DND-41 (cell line): ENCODE results near the gene COQ10A.

ENCODE experiments used
- ATAC-seq: fragments of 200-7000 bp; cut with Tn5 transposase; 3 replicates; pipeline ENCODE4 v1.9.1; 2021; ENCODE audit warnings: low read depth; ENCODE audit not compliant: insufficient read depth
- DNase-seq: peaks from one replicate; pipeline ENCODE4 v3.0.0-alpha.2; 2020
- H2AFZ ChIP-seq: 2 replicates; pipeline ENCODE4 v1.6.0; 2012; ENCODE audit warnings: low read depth, low read length
- H3K27ac ChIP-seq: 2 replicates; pipeline ENCODE4 v1.5.1; 2012; ENCODE audit warnings: low read length, inconsistent platforms
- H3K27me3 ChIP-seq: fragments of 200-600 bp; sonication (generic); 2 replicates; pipeline ENCODE4 v1.6.0; 2012; ENCODE audit warnings: low read length, mild to moderate bottlenecking, inconsistent platforms; ENCODE audit not compliant: insufficient read depth, poor library complexity
- H3K36me3 ChIP-seq: 2 replicates; pipeline ENCODE4 v1.5.1; 2012; ENCODE audit warnings: low read length, inconsistent platforms; ENCODE audit not compliant: insufficient read depth
- H3K4me1 ChIP-seq: 2 replicates; pipeline ENCODE4 v1.5.1; 2012; ENCODE audit warnings: mild to moderate bottlenecking, low read length; ENCODE audit not compliant: insufficient read depth
- H3K4me2 ChIP-seq: 2 replicates; pipeline ENCODE4 v1.6.0; 2012; ENCODE audit warnings: mild to moderate bottlenecking, moderate library complexity, low read length, inconsistent platforms; ENCODE audit not compliant: insufficient read depth
- H3K4me3 ChIP-seq, 2 experiments: fragments of 200-600 bp in 1 of 2; shearing (Covaris generic) in 1 of 2; 2 replicates each; pipeline ENCODE4 v1.5.1; 2012 to 2016; ENCODE audit warnings: inconsistent platforms in 2 of 2, low read length in 2 of 2, mild to moderate bottlenecking in 2 of 2, low read depth in 1 of 2, moderate library complexity in 1 of 2
- H3K79me2 ChIP-seq: 2 replicates; pipeline ENCODE4 v1.6.0; 2012; ENCODE audit warnings: low read length, inconsistent platforms; ENCODE audit not compliant: insufficient read depth
- H3K9ac ChIP-seq: 2 replicates; pipeline ENCODE4 v1.6.0; 2012; ENCODE audit warnings: low read depth, mild to moderate bottlenecking, inconsistent platforms, low read length, moderate library complexity
- H3K9me3 ChIP-seq: 2 replicates; pipeline ENCODE4 v1.5.1; 2012; ENCODE audit warnings: low read length, moderate library complexity, mild to moderate bottlenecking, inconsistent platforms; ENCODE audit not compliant: insufficient read depth, severe bottlenecking
- H4K20me1 ChIP-seq: 2 replicates; pipeline ENCODE4 v1.6.0; 2012; ENCODE audit warnings: low read length; ENCODE audit not compliant: insufficient read depth
- EZH2 ChIP-seq: IDR thresholded peaks from 3 replicates; pipeline ENCODE4 v1.6.1; 2012; ENCODE audit warnings: borderline replicate concordance, low read depth, mild to moderate bottlenecking, moderate library complexity, low read length, inconsistent platforms; ENCODE audit not compliant: severe bottlenecking
- TF ChIP-seq, protein P1 (sequence below): IDR thresholded peaks from 2 replicates; pipeline ENCODE4 v1.5.1; 2012; ENCODE audit warnings: borderline replicate concordance, low read length, moderate library complexity, mild to moderate bottlenecking; ENCODE audit not compliant: poor library complexity, severe bottlenecking; ENCODE audit errors: extremely low read depth

The COQ10A gene

GRCh38 chr12:56304872-56305590 is 38.3 kb downstream of the COQ10A start:
- TF ChIP-seq, protein P1, sequence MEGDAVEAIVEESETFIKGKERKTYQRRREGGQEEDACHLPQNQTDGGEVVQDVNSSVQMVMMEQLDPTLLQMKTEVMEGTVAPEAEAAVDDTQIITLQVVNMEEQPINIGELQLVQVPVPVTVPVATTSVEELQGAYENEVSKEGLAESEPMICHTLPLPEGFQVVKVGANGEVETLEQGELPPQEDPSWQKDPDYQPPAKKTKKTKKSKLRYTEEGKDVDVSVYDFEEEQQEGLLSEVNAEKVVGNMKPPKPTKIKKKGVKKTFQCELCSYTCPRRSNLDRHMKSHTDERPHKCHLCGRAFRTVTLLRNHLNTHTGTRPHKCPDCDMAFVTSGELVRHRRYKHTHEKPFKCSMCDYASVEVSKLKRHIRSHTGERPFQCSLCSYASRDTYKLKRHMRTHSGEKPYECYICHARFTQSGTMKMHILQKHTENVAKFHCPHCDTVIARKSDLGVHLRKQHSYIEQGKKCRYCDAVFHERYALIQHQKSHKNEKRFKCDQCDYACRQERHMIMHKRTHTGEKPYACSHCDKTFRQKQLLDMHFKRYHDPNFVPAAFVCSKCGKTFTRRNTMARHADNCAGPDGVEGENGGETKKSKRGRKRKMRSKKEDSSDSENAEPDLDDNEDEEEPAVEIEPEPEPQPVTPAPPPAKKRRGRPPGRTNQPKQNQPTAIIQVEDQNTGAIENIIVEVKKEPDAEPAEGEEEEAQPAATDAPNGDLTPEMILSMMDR = no peak
- no peak for TF ChIP-seq EZH2
- H2AFZ ChIP-seq = no peak overlapping the region
- H4K20me1 ChIP-seq = no peaks in the 10 kb centered on the region
- H3K4me1 ChIP-seq = peaks cover 19% of the 10 kb centered on the region
- H3K27ac ChIP-seq = no peak overlapping the region
- H3K79me2 ChIP-seq = peaks cover 17% of the 10 kb centered on the region
- no peak overlapping the region for H3K4me2 ChIP-seq
- no peaks in the 10 kb centered on the region for H3K27me3 ChIP-seq
- peaks cover 24% of the 10 kb centered on the region for H3K36me3 ChIP-seq
- ATAC-seq = no peak
- no peak overlapping the region for H3K4me3 ChIP-seq
- no peak for DNase-seq
- no peak overlapping the region for H3K9ac ChIP-seq
- H3K9me3 ChIP-seq = no peaks in the 10 kb centered on the region

DNA sequence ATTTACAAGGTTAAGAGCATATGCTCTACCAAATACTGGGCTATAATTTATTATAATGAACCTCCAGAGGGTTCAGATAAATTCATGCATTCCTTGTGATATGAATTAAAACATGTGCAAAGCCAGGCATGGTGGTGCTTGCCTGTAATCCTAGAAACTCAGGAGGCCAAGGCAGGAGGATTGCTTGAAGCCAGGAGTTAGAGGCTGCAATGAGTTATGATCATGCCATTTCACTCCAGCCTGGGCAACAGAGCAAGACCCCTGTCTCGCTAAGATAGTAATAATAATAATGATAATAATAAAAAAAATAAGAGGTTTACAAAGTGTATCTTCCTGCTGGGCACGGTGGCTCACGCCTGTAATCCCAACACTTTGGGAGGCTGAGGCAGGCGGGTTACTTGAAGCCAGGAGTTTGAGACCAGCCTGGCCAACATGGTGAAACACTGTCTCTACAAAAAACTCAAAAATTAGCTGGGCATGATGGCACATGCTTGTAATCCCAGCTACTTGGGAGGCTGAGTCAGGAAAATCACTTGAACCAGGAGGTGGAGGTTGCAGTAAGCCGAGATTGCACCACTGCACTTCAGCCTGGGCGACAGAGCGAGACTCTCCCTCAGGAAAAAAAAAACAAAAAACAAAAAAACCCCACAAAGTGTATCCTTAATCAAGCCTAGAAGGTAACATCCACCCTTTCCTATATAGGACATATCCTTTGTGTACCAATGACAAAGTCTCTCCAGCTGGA is 40.7 kb downstream of the COQ10A start:
- no peaks in the 10 kb centered on the region; the same call in 1 of the 2 replicates for H3K4me1 ChIP-seq
- H3K36me3 ChIP-seq = peaks cover 32% of the 10 kb centered on the region
- no peak overlapping the region for H3K27ac ChIP-seq

DNA sequence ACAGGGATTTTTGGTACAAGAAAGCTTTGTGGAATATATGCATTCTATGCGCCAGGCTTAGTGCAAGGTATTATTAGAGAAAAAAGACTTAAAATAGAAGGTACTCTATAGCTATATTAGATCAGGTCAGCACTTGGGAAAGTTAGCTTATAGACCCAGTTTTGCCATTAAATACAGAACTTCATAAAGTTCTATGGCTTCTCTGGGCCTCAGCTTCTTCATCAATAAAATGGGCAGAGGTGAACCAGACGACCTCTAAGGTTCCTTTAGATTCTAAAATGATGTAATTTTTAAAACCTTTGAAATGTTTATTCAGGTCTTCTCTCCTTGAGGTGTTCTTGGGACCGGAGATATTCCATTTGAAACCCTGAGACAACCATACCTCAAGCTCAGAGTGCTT is 42.0 kb downstream of the COQ10A start:
- no peak overlapping the region for H3K4me2 ChIP-seq
- ATAC-seq (no peak), DNase-seq (no peak)
- H3K36me3 ChIP-seq = peaks cover 36% of the 10 kb centered on the region
- no peaks in the 10 kb centered on the region for H3K27me3 ChIP-seq
- no peak overlapping the region for H2AFZ ChIP-seq
- TF ChIP-seq EZH2 = no peak
- TF ChIP-seq, protein P1 = no peak
- H3K4me1 ChIP-seq = no peaks in the 10 kb centered on the region
- H3K9ac ChIP-seq = no peak overlapping the region
- no peaks in the 10 kb centered on the region for H3K9me3 ChIP-seq
- no peaks in the 10 kb centered on the region for H3K79me2 ChIP-seq
- no peaks in the 10 kb centered on the region for H4K20me1 ChIP-seq
- H3K27ac ChIP-seq = no peak overlapping the region
- no peak overlapping the region for H3K4me3 ChIP-seq

More for the DNA sequence above, 40.7 kb downstream of the COQ10A start:
- Histone ChIP-seq H3K9me3 (no peaks in the 10 kb centered on the region), H3K27me3 (no peaks in the 10 kb centered on the region), H3K79me2 (no peaks in the 10 kb centered on the region), H4K20me1 (no peaks in the 10 kb centered on the region), H3K4me3 (no peak overlapping the region), H2AFZ (no peak overlapping the region), H3K4me2 (no peak overlapping the region), H3K9ac (no peak overlapping the region)
- TF ChIP-seq, protein P1 = no peak
- no peak for TF ChIP-seq EZH2
- ATAC-seq (no peak), DNase-seq (no peak)
